PC-3 (cell line): Measurements from ENCODE around the gene GLI3. TPM values are rescaled to one million over a fixed set of nuclear protein-coding genes. Genes with fewer than 3 reads are reported as not detected.

Source experiments
- ATAC-seq: fragments of 200-7000 bp; cut with Tn5 transposase; 2 replicates; pipeline ENCODE4 v1.9.1; 2020; ENCODE audit warnings: mild to moderate bottlenecking, moderate library complexity
- BruUV-seq: library from RNA; stranded (reverse); fragments of 400-500 nt; replicated peaks from 2 replicates; lab custom pipeline; 2021; lab: Mats Ljungman, UMichigan
- CTCF ChIA-PET: fragments of 300-600 bp; sonication (Branson Sonifier 250); formaldehyde crosslinking; loops from one replicate; lab custom pipeline; 2022; ENCODE audit warnings: antibody characterized with exemption; lab: Charles Lee
- POLR2A ChIA-PET: fragments of 300-600 bp; sonication (Branson Sonifier 250); formaldehyde crosslinking; loops from one replicate; lab custom pipeline; 2022; ENCODE audit warnings: antibody characterized with exemption; ENCODE audit not compliant: unreplicated experiment; lab: Charles Lee
- DNase-seq: peaks from one replicate; pipeline ENCODE4 v3.0.0-alpha.2; 2015
- H2AFZ ChIP-seq: fragments of 300-600 bp; sonication (generic); 2 replicates; pipeline ENCODE4 v1.6.0; 2016; ENCODE audit warnings: antibody characterized with exemption, low read length
- H3F3A ChIP-seq: fragments of 300-600 bp; sonication (generic); one replicate; pipeline ENCODE4 v1.6.0; 2017; ENCODE audit warnings: antibody characterized with exemption, low read length, control low read depth, mild to moderate bottlenecking; ENCODE audit not compliant: unreplicated experiment
- H3K27ac ChIP-seq: fragments of 300-600 bp; sonication (generic); 2 replicates; pipeline ENCODE4 v1.5.1; 2016; ENCODE audit warnings: mild to moderate bottlenecking, low read length
- H3K27me3 ChIP-seq: fragments of 300-600 bp; sonication (generic); 2 replicates; pipeline ENCODE4 v1.6.1; 2016; ENCODE audit warnings: low read length, mixed read lengths
- H3K36me3 ChIP-seq: fragments of 300-600 bp; sonication (generic); 2 replicates; pipeline ENCODE4 v1.6.1; 2016; ENCODE audit warnings: low read depth, mixed run types, low read length, mixed read lengths
- H3K4me1 ChIP-seq: fragments of 300-600 bp; sonication (generic); 2 replicates; pipeline ENCODE4 v1.5.1; 2016; ENCODE audit warnings: low read length; ENCODE audit not compliant: insufficient read depth
- H3K4me2 ChIP-seq: fragments of 300-600 bp; sonication (generic); 2 replicates; pipeline ENCODE4 v1.6.0; 2016; ENCODE audit warnings: low read length
- H3K4me3 ChIP-seq: fragments of 300-600 bp; sonication (generic); 2 replicates; pipeline ENCODE4 v1.5.1; 2016; ENCODE audit warnings: mild to moderate bottlenecking, low read length, mixed read lengths
- H3K79me2 ChIP-seq: fragments of 300-600 bp; sonication (generic); 2 replicates; pipeline ENCODE4 v1.6.1; 2017; ENCODE audit warnings: low read length, mixed read lengths
- H3K9ac ChIP-seq: fragments of 300-600 bp; sonication (generic); 2 replicates; pipeline ENCODE4 v1.6.0; 2016; ENCODE audit warnings: mild to moderate bottlenecking, low read length
- H3K9me2 ChIP-seq: fragments of 300-600 bp; sonication (generic); replicated peaks from 2 replicates; pipeline ENCODE4 v1.6.1; 2016; ENCODE audit warnings: mixed run types, low read length, mixed read lengths
- H3K9me3 ChIP-seq: fragments of 300-600 bp; sonication (generic); 2 replicates; pipeline ENCODE4 v1.6.1; 2016; ENCODE audit warnings: low read length, mixed read lengths
- H4K20me1 ChIP-seq: fragments of 300-600 bp; sonication (generic); 2 replicates; pipeline ENCODE4 v1.6.1; 2016; ENCODE audit warnings: low read length, mixed read lengths
- EZH2 ChIP-seq: fragments of 300-600 bp; sonication (generic); IDR thresholded peaks from one replicate; pipeline ENCODE4 v1.6.1; 2017; ENCODE audit warnings: antibody characterized with exemption, mild to moderate bottlenecking, low read length; ENCODE audit not compliant: unreplicated experiment
- EZH2phosphoT487 ChIP-seq: fragments of 300-600 bp; sonication (generic); IDR thresholded peaks from 2 replicates; pipeline ENCODE4 v1.6.1; 2018; ENCODE audit warnings: mild to moderate bottlenecking, antibody characterized with exemption, low read length, borderline replicate concordance
- intact Hi-C: fragments of 100-400 bp; cut with micrococcal nuclease; formaldehyde crosslinking; loops from 2 replicates; pipeline ENCODE4 v1.9.0; 2023
- total RNA-seq: library from RNA; depleted of rRNA; stranded (reverse); fragments of >200 nt; gene quantifications from 2 replicates; pipeline ENCODE4 v1.2.3, GENCODE V29; 2014
- TF ChIP-seq, protein P1 (sequence below): fragments of 300-600 bp; sonication (generic); conservative IDR thresholded peaks from 2 replicates; pipeline ENCODE4 v1.5.1; 2017; ENCODE audit warnings: antibody characterized with exemption, low read depth, mild to moderate bottlenecking, low read length

The GLI3 gene
- total RNA-seq, 1 experiment from 2014 or later: 3.5 TPM

DNA sequence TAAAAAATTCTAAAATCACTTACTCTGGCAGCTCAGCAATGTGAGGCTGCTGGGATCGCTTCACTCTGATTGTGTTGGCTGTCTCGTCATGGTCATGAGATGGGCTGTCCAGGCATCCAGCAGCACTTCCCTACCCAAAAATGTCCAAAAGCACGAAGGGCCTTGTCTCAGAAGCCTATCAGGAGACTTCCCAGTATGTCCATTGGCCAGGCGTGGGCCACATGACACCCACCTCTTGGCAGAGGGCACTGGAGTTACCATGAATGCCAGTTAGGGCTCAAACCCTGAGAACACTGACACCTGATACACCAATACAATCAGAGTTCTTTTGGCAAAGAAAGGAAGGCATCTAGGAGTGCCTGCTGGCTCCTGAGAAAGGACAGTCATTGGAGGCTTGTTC, 27.0 kb upstream of the GLI3 start:
- H3K36me3 ChIP-seq: no peaks in the 10 kb centered on the region
- no peaks in the 10 kb centered on the region for H3K9me2 ChIP-seq
- no peak overlapping the region for H2AFZ ChIP-seq
- no peaks in the 10 kb centered on the region for H3K27me3 ChIP-seq
- no peak overlapping the region for H3K9ac ChIP-seq
- no TSS peak for BruUV-seq
- H4K20me1 ChIP-seq: no peaks in the 10 kb centered on the region
- no peaks in the 10 kb centered on the region for H3F3A ChIP-seq
- DNase-seq: no peak
- H3K4me3 ChIP-seq: no peak overlapping the region
- ChIA-PET POLR2A (no interaction called here), CTCF (no interaction called here)
- TF ChIP-seq, protein P1, sequence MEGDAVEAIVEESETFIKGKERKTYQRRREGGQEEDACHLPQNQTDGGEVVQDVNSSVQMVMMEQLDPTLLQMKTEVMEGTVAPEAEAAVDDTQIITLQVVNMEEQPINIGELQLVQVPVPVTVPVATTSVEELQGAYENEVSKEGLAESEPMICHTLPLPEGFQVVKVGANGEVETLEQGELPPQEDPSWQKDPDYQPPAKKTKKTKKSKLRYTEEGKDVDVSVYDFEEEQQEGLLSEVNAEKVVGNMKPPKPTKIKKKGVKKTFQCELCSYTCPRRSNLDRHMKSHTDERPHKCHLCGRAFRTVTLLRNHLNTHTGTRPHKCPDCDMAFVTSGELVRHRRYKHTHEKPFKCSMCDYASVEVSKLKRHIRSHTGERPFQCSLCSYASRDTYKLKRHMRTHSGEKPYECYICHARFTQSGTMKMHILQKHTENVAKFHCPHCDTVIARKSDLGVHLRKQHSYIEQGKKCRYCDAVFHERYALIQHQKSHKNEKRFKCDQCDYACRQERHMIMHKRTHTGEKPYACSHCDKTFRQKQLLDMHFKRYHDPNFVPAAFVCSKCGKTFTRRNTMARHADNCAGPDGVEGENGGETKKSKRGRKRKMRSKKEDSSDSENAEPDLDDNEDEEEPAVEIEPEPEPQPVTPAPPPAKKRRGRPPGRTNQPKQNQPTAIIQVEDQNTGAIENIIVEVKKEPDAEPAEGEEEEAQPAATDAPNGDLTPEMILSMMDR: no peak
- TF ChIP-seq EZH2 (no peak), EZH2phosphoT487 (no peak)
- H3K9me3 ChIP-seq: no peaks in the 10 kb centered on the region
- H3K4me1 ChIP-seq: peaks cover 6% of the 10 kb centered on the region
- no peak overlapping the region for H3K27ac ChIP-seq
- no peaks in the 10 kb centered on the region for H3K79me2 ChIP-seq
- ATAC-seq: no peak
- intact Hi-C loops: no loop called here
- H3K4me2 ChIP-seq: no peak overlapping the region

DNA sequence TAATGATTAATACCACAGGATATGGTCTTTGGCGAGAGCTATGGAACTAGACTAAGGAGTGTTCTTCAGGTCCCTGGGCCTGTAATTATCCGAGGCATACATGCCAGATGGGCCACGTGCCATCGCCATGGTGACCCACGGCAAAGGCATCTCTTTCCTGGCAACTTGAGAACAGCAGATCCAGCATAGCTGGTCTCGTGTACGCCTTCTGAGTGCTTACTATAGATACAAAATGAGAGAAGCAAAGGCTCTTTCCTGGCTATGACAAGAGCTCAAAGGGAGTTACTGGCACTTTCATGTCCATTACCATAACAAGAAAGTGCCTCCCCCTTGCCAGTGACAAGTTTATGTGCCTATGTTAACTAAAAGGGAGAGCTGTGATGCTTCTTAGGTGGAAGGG, 26.0 kb upstream of the GLI3 start:
- Histone ChIP-seq H3K36me3 (no peaks in the 10 kb centered on the region), H3K9me2 (no peaks in the 10 kb centered on the region), H3K9ac (no peak overlapping the region), H3K4me2 (peak overlapping the region; percentile 16; the same call in 1 of the 2 replicates), H3K27ac (no peak overlapping the region), H3K4me3 (no peak overlapping the region), H3K9me3 (no peaks in the 10 kb centered on the region), H4K20me1 (no peaks in the 10 kb centered on the region), H3K27me3 (no peaks in the 10 kb centered on the region), H3F3A (no peaks in the 10 kb centered on the region), H3K4me1 (peaks cover 6% of the 10 kb centered on the region), H3K79me2 (no peaks in the 10 kb centered on the region), H2AFZ (peak overlapping the region; percentile 19; the same call in 1 of the 2 replicates)
- DNase-seq: peak; percentile 58
- TF ChIP-seq EZH2 (no peak), EZH2phosphoT487 (no peak)
- TF ChIP-seq, protein P1: no peak
- CTCF ChIA-PET: no interaction called here
- BruUV-seq: no TSS peak
- intact Hi-C loops: no loop called here
- POLR2A ChIA-PET: interaction anchor here (0.6 kb wide), 2 partner anchors 21 to 129 kb away, joined by 3 to 5 read pairs; no protein-coding TSS in a partner anchor
- peak; percentile 46 for ATAC-seq

DNA sequence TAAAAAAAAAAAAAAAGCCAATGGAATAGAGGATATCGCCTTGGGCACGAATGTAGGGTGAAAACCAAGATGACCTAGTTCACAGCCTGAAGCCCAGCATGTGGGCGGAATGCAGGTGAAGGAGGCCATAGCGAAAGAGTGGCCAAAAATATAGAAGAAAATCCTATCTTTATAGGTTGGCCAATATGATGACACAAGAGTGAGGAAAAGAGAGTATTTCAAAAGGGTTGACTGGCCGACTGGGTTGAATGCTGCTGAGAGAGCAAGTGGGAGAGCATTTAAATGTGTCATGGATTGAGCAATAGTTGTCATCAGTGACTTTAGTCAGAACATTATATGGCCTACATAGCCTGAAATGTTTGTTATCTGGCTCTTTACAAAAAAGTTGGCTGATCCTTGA, 17.2 kb upstream of the GLI3 start:
- Histone ChIP-seq H2AFZ (no peak overlapping the region), H4K20me1 (no peaks in the 10 kb centered on the region), H3K36me3 (no peaks in the 10 kb centered on the region), H3K27me3 (no peaks in the 10 kb centered on the region), H3K9ac (no peak overlapping the region), H3K9me2 (no peaks in the 10 kb centered on the region), H3K9me3 (no peaks in the 10 kb centered on the region), H3K4me1 (no peaks in the 10 kb centered on the region; the same call in 1 of the 2 replicates), H3K27ac (no peak overlapping the region), H3K4me3 (no peak overlapping the region), H3K4me2 (no peak overlapping the region), H3F3A (no peaks in the 10 kb centered on the region), H3K79me2 (no peaks in the 10 kb centered on the region)
- TF ChIP-seq EZH2phosphoT487 (no peak), EZH2 (no peak)
- TF ChIP-seq, protein P1: no peak
- peak; percentile 30 for DNase-seq
- intact Hi-C loops: no loop called here
- no TSS peak for BruUV-seq
- CTCF ChIA-PET: no interaction called here
- POLR2A ChIA-PET: no interaction called here
- ATAC-seq: no peak
